GM19395 (cell line): ENCODE measurements around the gene ZNF716.
"Not testable (repeated sequence)": the region's sequence is repeated elsewhere in the genome, so short reads cannot be mapped to it uniquely, and the experiment has no call there.

Experiments used
- ATAC-seq: cut with Tn5 transposase; IDR thresholded peaks from one replicate; pipeline ENCODE4 v1.9.1; 2021; ENCODE audit warnings: mild to moderate bottlenecking, moderate library complexity; ENCODE audit not compliant: unreplicated experiment

ZNF716 gene

DNA sequence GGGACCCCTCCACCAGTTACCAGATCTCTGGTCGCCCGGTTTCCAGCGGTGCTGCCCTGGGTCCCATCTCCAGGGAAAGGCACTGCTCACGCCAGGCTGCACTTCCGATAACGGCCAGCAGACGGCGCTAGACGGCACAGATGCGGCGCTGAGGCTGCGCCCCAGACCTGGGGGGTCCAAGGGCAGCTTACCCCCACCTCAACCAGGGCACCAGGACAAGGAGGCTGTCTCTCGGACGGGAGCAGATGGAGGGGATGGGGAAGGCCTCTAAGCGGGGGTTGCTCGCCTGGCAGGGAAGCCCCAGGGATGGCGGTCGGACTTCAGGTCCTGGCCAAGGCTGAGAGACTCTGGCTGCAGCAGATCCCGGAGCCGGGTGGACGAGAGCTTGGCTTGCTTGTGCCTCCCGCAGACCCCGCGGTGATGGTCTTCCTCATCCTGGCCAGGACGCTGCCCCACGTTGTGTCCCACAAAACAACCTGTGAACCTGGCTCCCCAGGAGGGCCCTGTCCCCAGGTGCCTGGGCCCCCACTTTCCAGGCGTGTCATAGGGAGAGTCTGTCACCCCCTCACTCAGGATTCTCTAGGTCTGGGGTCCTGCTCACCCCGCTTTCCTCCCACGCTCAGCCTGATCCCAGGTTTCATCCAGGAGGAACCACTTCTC is 23.9 kb upstream of the ZNF716 start:
- no peak for ATAC-seq

DNA sequence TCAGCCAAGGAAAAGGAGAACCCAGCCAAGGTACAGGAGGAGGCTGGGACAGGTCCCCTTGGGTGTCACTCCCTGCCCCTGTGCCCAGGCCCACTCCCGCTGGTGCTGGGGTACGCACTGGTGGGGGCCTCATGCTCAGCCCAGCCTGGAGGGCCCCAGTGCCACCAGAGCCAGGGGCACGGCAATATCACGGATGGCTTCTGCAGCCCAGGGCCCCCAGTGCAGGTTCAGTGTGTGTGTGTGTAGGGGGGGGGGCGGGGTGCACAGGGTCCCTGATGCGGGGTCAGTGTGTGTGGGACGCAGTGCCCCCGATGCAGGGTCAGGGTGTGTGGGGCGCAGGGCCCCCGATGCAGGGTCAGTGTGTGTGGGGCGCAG is 23.4 kb upstream of the ZNF716 start:
- ATAC-seq = no peak

DNA sequence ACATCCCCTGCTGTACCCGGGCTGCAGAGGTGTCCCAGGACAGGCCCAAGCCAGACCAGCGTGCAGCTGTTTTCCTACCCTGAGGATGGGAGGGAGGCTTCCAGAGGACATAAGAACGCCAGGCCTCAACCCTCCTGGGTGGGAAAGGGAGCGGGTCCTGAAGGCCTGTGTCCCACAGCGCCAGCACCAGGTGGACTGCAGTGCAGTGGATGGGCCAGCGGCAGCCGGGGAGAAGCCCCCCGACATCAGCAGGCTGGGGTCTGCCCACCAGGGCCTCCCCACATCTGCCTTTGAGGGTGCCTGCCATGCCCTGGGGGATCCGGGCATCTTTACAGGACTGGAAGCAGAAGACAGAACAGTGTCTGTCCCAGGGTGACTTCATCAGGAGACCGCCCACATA is 22.8 kb upstream of the ZNF716 start:
- ATAC-seq = no peak

- ATAC-seq = no peak
These were observed 22.4 kb upstream of the ZNF716 start for GRCh38 chr7:57427594-57427993.

- no peak for ATAC-seq
These were observed 17.4 kb upstream of the ZNF716 start for GRCh38 chr7:57432583-57432982.

GRCh38 chr7:57437581-57437980 is 12.4 kb upstream of the ZNF716 start:
- no peak for ATAC-seq

DNA sequence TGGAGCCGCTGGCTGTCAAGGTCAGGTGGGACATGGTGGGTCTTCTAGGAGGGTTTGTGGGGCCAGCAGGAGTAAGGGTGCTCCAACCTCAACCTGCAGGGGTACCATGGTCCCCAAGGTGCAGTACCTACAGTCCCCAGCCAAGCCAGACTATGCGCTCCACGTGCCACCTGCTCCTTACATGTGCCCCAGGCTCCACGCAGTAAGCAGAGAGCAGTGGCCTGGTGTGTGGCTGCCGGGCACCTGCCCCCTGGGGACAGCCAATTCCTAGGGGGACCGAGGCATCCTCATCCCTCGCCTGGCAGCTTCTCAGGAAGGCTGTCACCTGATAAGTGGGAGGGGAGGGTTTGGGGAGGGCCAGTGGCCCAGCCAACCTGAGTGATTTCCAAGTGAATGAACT is 11.7 kb upstream of the ZNF716 start:
- ATAC-seq = no peak

- ATAC-seq = no peak
These were observed 6.4 kb upstream of the ZNF716 start for GRCh38 chr7:57443567-57443966.

DNA sequence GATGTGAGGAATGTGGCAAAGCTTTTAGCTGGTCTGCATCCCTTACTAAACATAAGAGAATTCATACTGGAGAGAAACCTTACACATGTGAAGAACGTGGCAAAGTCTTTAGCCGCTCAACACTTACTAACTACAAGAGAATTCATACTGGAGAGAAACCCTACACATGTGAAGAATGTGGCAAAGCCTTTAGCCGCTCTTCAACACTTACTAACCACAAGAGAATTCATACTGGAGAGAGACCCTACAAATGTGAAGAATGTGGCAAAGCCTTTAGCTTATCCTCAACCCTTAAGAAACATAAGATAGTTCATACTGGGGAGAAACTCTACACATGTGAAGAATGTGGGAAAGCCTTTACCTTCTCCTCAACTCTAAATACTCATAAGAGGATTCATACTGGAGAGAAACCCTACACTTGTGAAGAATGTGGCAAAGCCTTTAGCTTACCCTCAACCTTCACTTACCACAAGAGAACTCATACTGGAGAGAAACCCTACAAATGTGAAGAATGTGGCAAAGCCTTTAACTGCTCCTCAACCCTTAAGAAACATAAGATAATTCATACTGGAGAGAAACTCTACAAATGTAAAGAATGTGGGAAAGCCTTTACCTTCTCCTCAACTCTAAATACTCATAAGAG is 19.3 kb downstream of the ZNF716 start:
- not testable (repeated sequence) for ATAC-seq

DNA sequence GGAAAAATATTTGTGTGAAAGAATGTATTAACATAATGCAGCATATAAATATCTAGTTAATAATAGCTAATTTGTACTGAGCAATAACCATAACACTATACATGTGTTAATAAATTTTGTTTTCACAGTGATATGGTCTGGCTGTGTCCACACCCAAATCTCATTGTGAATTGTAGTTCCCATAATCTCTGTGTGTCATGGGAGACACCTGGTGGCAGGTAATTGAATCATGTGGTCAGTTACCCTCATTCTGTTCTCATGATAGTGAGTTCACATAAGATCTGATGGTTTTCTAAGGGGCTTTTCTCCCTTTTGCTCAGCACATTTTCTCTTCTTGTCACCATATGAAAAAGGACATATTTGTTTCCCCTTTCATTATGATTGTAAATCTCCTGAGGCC is 30.3 kb downstream of the ZNF716 start:
- ATAC-seq = not testable (repeated sequence)

DNA sequence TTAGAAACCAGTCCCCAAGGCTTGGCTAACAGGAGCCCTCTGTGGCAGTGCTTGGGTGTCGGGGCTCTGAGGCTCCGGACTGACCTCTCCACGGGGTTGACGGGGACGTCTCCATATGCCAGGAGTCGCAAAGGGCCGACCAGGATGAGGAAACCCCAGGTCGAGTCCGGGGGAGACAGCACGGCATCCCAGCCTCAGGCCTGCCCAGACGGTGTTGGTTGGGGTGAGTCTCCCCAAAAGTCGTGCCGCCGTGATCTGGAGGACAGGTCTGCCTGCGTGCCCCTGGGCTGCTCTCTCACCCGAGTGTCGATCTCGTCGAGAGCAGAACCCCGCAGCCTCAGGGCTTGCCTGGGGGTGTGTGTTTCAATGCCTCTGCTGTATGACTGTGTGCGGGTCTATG is 35.0 kb downstream of the ZNF716 start:
- ATAC-seq = not testable (repeated sequence)

DNA sequence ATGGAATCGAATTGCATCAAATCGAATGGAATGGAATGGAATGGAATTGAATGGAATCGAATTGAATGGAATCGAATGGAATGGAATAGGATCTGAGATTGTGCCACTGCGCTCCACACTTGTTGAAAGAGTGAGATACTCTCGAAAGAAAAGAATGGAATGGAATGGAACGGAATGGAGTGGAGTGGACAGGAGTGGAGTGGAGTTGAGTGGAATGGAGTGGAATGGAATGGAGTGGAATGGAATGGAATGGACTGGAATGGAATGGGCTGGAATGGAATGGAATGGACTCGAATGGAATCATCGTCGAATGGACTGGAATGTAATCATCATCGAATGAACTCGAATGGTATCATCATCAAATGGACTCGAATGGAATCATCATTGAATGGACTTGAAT is 38.0 kb downstream of the ZNF716 start:
- ATAC-seq = no peak

DNA sequence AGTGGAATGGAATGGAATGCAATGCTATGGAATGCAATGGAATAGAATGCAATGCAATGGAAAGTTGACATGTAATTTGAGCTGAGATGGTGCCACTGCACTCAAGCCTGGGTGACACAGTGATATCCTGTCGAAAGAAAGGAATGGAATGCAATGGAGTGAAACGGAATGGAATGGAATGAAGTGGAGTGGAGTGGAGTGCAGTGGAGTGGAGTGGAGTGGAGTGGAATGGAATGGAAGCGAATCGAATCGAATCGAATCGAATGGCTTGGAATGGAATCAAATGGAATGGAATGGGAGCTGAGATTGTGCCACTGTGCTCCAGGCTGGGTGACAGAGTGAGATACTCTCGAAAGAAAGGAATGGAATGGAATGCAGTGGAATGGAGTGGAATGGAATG is 45.1 kb downstream of the ZNF716 start:
- not testable (repeated sequence) for ATAC-seq

- ATAC-seq = no peak
These were observed 46.4 kb downstream of the ZNF716 start for GRCh38 chr7:57496395-57496794.

GRCh38 chr7:57505176-57505575 is 55.2 kb downstream of the ZNF716 start:
- ATAC-seq = no peak
